Naive thymus-derived CD4-positive, alpha-beta T cell (primary cell): ENCODE measurements around the gene HCST. TPM values are rescaled to one million over a fixed set of nuclear protein-coding genes. Genes with fewer than 3 reads are reported as not detected.

Source experiments
- ATAC-seq: fragments of 150-1000 bp; cut with Tn5 transposase; 2 replicates; pipeline ENCODE4 v1.10.0; 2021; ENCODE audit warnings: mild to moderate bottlenecking, moderate library complexity
- CTCF ChIA-PET: fragments of 350-600 bp; sonication (Branson Sonifier 250); formaldehyde crosslinking; loops from one replicate; lab custom pipeline; 2021; ENCODE audit warnings: antibody characterized with exemption; lab: Charles Lee
- POLR2A ChIA-PET: fragments of 350-600 bp; sonication (Branson Sonifier 250); formaldehyde crosslinking; loops from one replicate; lab custom pipeline; 2021; ENCODE audit warnings: antibody characterized with exemption, inconsistent platforms; lab: Charles Lee
- DNase-seq, 9 donors: peaks; one replicate each; pipeline versions ENCODE4 v3.0.0 to v3.0.0-alpha.2; 2020 to 2022; ENCODE audit warnings: mixed read lengths in 1 of 9
- H3K27ac ChIP-seq: one replicate; pipeline ENCODE4 v1.7.0; 2013; ENCODE audit warnings: mild to moderate bottlenecking, low read depth, low read length, moderate library complexity
- H3K27me3 ChIP-seq, 2 donors: one replicate each; pipeline ENCODE4 v1.7.0; 2013; ENCODE audit warnings: low read length in 2 of 2, mild to moderate bottlenecking in 2 of 2, moderate library complexity in 2 of 2; ENCODE audit not compliant: control insufficient read depth in 2 of 2, insufficient read depth in 2 of 2
- H3K36me3 ChIP-seq, 3 experiments: 1 replicate in 2 of 3; 2 replicates in 1 of 3; pipeline ENCODE4 v1.7.0; 2013; ENCODE audit warnings: low read length in 3 of 3, mild to moderate bottlenecking in 3 of 3, moderate library complexity in 1 of 3; ENCODE audit not compliant: insufficient read depth in 3 of 3, control insufficient read depth in 2 of 3
- H3K4me1 ChIP-seq, 2 donors: one replicate each; pipeline ENCODE4 v1.7.0; 2013; ENCODE audit warnings: low read length in 2 of 2, mild to moderate bottlenecking in 2 of 2, moderate library complexity in 1 of 2; ENCODE audit not compliant: control insufficient read depth in 2 of 2, insufficient read depth in 2 of 2
- H3K4me3 ChIP-seq: 2 replicates; pipeline ENCODE4 v1.7.0; 2013; ENCODE audit warnings: mild to moderate bottlenecking, low read length
- H3K9me3 ChIP-seq, 3 experiments: 1 replicate in 2 of 3; 2 replicates in 1 of 3; pipeline ENCODE4 v1.7.0; 2013; ENCODE audit warnings: low read length in 3 of 3; ENCODE audit not compliant: control insufficient read depth in 2 of 3
- H3K27ac Mint-ChIP-seq, 9 donors: one replicate each; pipeline ENCODE4 v1.8.0; 2020 to 2022; ENCODE audit warnings: mixed read lengths in 9 of 9, mild to moderate bottlenecking in 8 of 9, moderate library complexity in 5 of 9, inconsistent platforms in 2 of 9
- H3K27me3 Mint-ChIP-seq, 5 donors: one replicate each; pipeline ENCODE4 v1.8.0; 2021 to 2022; ENCODE audit warnings: mixed read lengths in 5 of 5, mild to moderate bottlenecking in 1 of 5
- H3K36me3 Mint-ChIP-seq, 5 donors: one replicate each; pipeline ENCODE4 v1.8.0; 2020 to 2022; ENCODE audit warnings: mixed read lengths in 5 of 5, mild to moderate bottlenecking in 3 of 5, inconsistent platforms in 1 of 5
- H3K4me1 Mint-ChIP-seq, 7 donors: one replicate each; pipeline ENCODE4 v1.8.0; 2020 to 2022; ENCODE audit warnings: mixed read lengths in 7 of 7, mild to moderate bottlenecking in 3 of 7, inconsistent platforms in 1 of 7
- H3K4me3 Mint-ChIP-seq, 10 donors: one replicate each; pipeline ENCODE4 v1.8.0; 2020 to 2022; ENCODE audit warnings: mild to moderate bottlenecking in 10 of 10, mixed read lengths in 10 of 10, moderate library complexity in 6 of 10, inconsistent platforms in 2 of 10
- H3K9me3 Mint-ChIP-seq, 11 donors: one replicate each; pipeline ENCODE4 v1.8.0; 2020 to 2022; ENCODE audit warnings: mixed read lengths in 11 of 11, mild to moderate bottlenecking in 4 of 11, inconsistent platforms in 1 of 11, moderate library complexity in 1 of 11
- intact Hi-C, 2 donors: fragments of 100-400 bp; cut with micrococcal nuclease; formaldehyde crosslinking; loops; one replicate each; pipeline ENCODE4 v1.15.1; 2023
- polyA plus RNA-seq, 2 donors: library from polyadenylated mRNA; unstranded; fragments of 300-500 nt; fragmentation: Illumina TruSeq; gene quantifications; one replicate each; pipeline ENCODE4 v1.2.3, GENCODE V29; 2021
- total RNA-seq, 6 experiments: library from RNA in 5 of 6; stranded (reverse) in 5 of 6; gene quantifications; 1 replicate in 5 of 6; 2 replicates in 1 of 6; pipeline ENCODE4 v1.2.3 and lab custom pipeline; 2021 to 2026

The HCST gene
- total and polyA plus RNA-seq, 7 experiments from 2014 or later: 57.4 to 895 (median 117) TPM

- H3K27ac Mint-ChIP-seq: peak overlapping the region; percentile 76 to 98 (median 96)
These were observed 2.2 kb downstream of the HCST start for GRCh38 chr19:35904311-35905068.

GRCh38 chr19:35905178-35905727 lies 2.9 kb downstream of the HCST start:
- H3K4me3 ChIP-seq: no peak overlapping the region
- peaks cover 39 to 65% (median 50%) of the 10 kb centered on the region in 7 donors for H3K4me1 Mint-ChIP-seq
- peak overlapping the region; percentile 100 for H3K27ac ChIP-seq
- H3K4me3 Mint-ChIP-seq: peak overlapping the region in 6 of 10 donors; percentile 68 to 97 (median 86)
- no peaks in the 10 kb centered on the region for H3K27me3 ChIP-seq
- H3K9me3 Mint-ChIP-seq: no peaks in the 10 kb centered on the region
- peak overlapping the region; percentile 76 to 98 (median 96) for H3K27ac Mint-ChIP-seq
- intact Hi-C loops: no loop called here
- H3K27me3 Mint-ChIP-seq: no peaks in the 10 kb centered on the region
- ChIA-PET POLR2A (interaction anchor here (0.5 to 4.1 kb wide), 4 partner anchors 17 to 25 kb away, joined by 3 to 44 read pairs (median 5); no protein-coding TSS in a partner anchor), CTCF (interaction anchor here (0.9 to 2.5 kb wide), 2 partner anchors 21 to 25 kb away, joined by 3 to 7 read pairs; no protein-coding TSS in a partner anchor)
- H3K9me3 ChIP-seq: no peaks in the 10 kb centered on the region
- ATAC-seq (no peak), DNase-seq (no peak)
- H3K36me3 Mint-ChIP-seq: peaks cover 0 to 4% (median 0%) of the 10 kb centered on the region in 5 donors
- H3K36me3 ChIP-seq: peaks cover 0 to 4% (median 1%) of the 10 kb centered on the region in 3 experiments
- H3K4me1 ChIP-seq: peaks cover 37% of the 10 kb centered on the region in 2 donors

More at GRCh38 chr19:35904311-35905068, 2.2 kb downstream of the HCST start:
- intact Hi-C loops: loop anchor here in 1 of 2 donors (5.0 kb wide), 1 partner anchor 692 kb away; no protein-coding TSS in a partner anchor
- ChIA-PET CTCF (interaction anchor here (2.2 to 2.5 kb wide), 2 partner anchors 22 to 27 kb away, joined by 7 to 9 read pairs; no protein-coding TSS in a partner anchor), POLR2A (interaction anchor here (0.6 to 4.1 kb wide), 4 partner anchors 17 to 151 kb away, joined by 3 to 44 read pairs (median 5); no protein-coding TSS in a partner anchor)
- ATAC-seq (no peak), DNase-seq (no peak)
- H3K9me3 Mint-ChIP-seq: no peaks in the 10 kb centered on the region
- Histone ChIP-seq H3K27me3 (no peaks in the 10 kb centered on the region), H3K36me3 (peaks cover 0 to 5% (median 4%) of the 10 kb centered on the region in 3 experiments), H3K4me3 (no peak overlapping the region), H3K9me3 (no peaks in the 10 kb centered on the region), H3K27ac (peak overlapping the region; percentile 100), H3K4me1 (peaks cover 34 to 37% of the 10 kb centered on the region in 2 donors)
- H3K4me1 Mint-ChIP-seq: peaks cover 39 to 59% (median 46%) of the 10 kb centered on the region in 7 donors
- H3K36me3 Mint-ChIP-seq: peaks cover 0 to 4% (median 0%) of the 10 kb centered on the region in 5 donors
- H3K27me3 Mint-ChIP-seq: no peaks in the 10 kb centered on the region
- peak overlapping the region; percentile 62 to 100 (median 78) for H3K4me3 Mint-ChIP-seq

- peaks cover 23 to 26% of the 10 kb centered on the region in 2 donors for H3K4me1 ChIP-seq
- Mint-ChIP-seq H3K9me3 (no peaks in the 10 kb centered on the region), H3K4me3 (peak overlapping the region in 2 of 10 donors; percentile 71 to 82), H3K36me3 (peaks cover 0 to 4% (median 0%) of the 10 kb centered on the region in 5 donors), H3K27me3 (no peaks in the 10 kb centered on the region), H3K27ac (peak overlapping the region in 5 of 9 donors; percentile 25 to 92 (median 55)), H3K4me1 (peaks cover 35 to 66% (median 46%) of the 10 kb centered on the region in 7 donors)
- H3K27me3 ChIP-seq: no peaks in the 10 kb centered on the region
- intact Hi-C loops: no loop called here
- H3K27ac ChIP-seq: no peak overlapping the region
- H3K9me3 ChIP-seq: no peaks in the 10 kb centered on the region
- ChIA-PET POLR2A (interaction anchor here (0.7 to 0.9 kb wide), 2 partner anchors 238 to 592 kb away, joined by 3 read pairs; no protein-coding TSS in a partner anchor), CTCF (no interaction called here)
- H3K36me3 ChIP-seq: peaks cover 0 to 4% (median 0%) of the 10 kb centered on the region in 3 experiments
- ATAC-seq (no peak), DNase-seq (no peak)
- no peak overlapping the region for H3K4me3 ChIP-seq
These were observed 5.0 kb downstream of the HCST start for GRCh38 chr19:35907377-35907745.

GRCh38 chr19:35908010-35908441 lies 5.7 kb downstream of the HCST start, which contains the start of gene TYROBP:
Gene TYROBP (minus strand): TSS chr19:35908295. CDS start chr19:35908228, 67 bp downstream.
- H3K4me1 Mint-ChIP-seq: peaks cover 32 to 60% (median 46%) of the 10 kb centered on the region in 7 donors
- peak within 1 kb of the TSS; percentile 56 to 92 (median 75) for H3K27ac Mint-ChIP-seq
- DNase-seq (no peak), ATAC-seq (no peak)
- H3K36me3 Mint-ChIP-seq: peaks cover 0 to 4% (median 0%) of the 10 kb centered on the region in 5 donors
- H3K4me3 Mint-ChIP-seq: peak within 1 kb of the TSS in 9 of 10 donors; percentile 30 to 82 (median 66)
- intact Hi-C loops: no loop called here
- ChIA-PET CTCF (no interaction called here), POLR2A (interaction anchor here (0.7 to 1.6 kb wide), 6 partner anchors 8 to 593 kb away, joined by 3 to 8 read pairs (median 3); partner anchors contain the start of gene NFKBID)
- no peaks in the 10 kb centered on the region for H3K9me3 Mint-ChIP-seq
- H3K4me3 ChIP-seq: no peak within 1 kb of the TSS
- H3K4me1 ChIP-seq: peaks cover 23 to 26% of the 10 kb centered on the region in 2 donors
- H3K27me3 ChIP-seq: no peaks in the 10 kb centered on the region
- H3K9me3 ChIP-seq: no peaks in the 10 kb centered on the region
- no peaks in the 10 kb centered on the region for H3K27me3 Mint-ChIP-seq
- H3K36me3 ChIP-seq: peaks cover 0 to 4% (median 0%) of the 10 kb centered on the region in 3 experiments
- peak within 1 kb of the TSS; percentile 36 for H3K27ac ChIP-seq

- Mint-ChIP-seq H3K27me3 (no peaks in the 10 kb centered on the region), H3K9me3 (no peaks in the 10 kb centered on the region), H3K4me3 (peak overlapping the region in 9 of 10 donors; percentile 30 to 77 (median 66)), H3K4me1 (peaks cover 21 to 49% (median 38%) of the 10 kb centered on the region in 7 donors), H3K27ac (peak overlapping the region; percentile 42 to 89 (median 63)), H3K36me3 (no peaks in the 10 kb centered on the region)
- Histone ChIP-seq H3K27me3 (no peaks in the 10 kb centered on the region), H3K36me3 (peaks cover 0 to 4% (median 0%) of the 10 kb centered on the region in 3 experiments), H3K4me1 (peaks cover 18 to 21% of the 10 kb centered on the region in 2 donors), H3K4me3 (no peak overlapping the region), H3K9me3 (no peaks in the 10 kb centered on the region), H3K27ac (peak overlapping the region; percentile 36)
- CTCF ChIA-PET: interaction anchor here (1.4 kb wide), 1 partner anchor 27 kb away, joined by 9 read pairs; no protein-coding TSS in a partner anchor
- intact Hi-C loops: no loop called here
- POLR2A ChIA-PET: interaction anchor here (1.0 to 1.6 kb wide), 4 partner anchors 9 to 93 kb away, joined by 3 to 8 read pairs (median 4); partner anchors contain the start of gene NFKBID
- peak; percentile 92 for ATAC-seq
- DNase-seq: peak in 3 of 9 donors; percentile 17 to 32 (median 20)
These were observed 6.8 kb downstream of the HCST start for GRCh38 chr19:35908973-35909683.
